Measurements from ENCODE around the gene IFITM1. TPM values are rescaled to one million over a fixed set of nuclear protein-coding genes. Genes with fewer than 3 reads are reported as not detected.

The IFITM1 gene
- total and polyA plus RNA-seq, 9 of the 15 experiments (the other 6 are each of a cell fraction or from before 2014, with no cell fraction given) = 691 to 5,579 (median 974) TPM

DNA sequence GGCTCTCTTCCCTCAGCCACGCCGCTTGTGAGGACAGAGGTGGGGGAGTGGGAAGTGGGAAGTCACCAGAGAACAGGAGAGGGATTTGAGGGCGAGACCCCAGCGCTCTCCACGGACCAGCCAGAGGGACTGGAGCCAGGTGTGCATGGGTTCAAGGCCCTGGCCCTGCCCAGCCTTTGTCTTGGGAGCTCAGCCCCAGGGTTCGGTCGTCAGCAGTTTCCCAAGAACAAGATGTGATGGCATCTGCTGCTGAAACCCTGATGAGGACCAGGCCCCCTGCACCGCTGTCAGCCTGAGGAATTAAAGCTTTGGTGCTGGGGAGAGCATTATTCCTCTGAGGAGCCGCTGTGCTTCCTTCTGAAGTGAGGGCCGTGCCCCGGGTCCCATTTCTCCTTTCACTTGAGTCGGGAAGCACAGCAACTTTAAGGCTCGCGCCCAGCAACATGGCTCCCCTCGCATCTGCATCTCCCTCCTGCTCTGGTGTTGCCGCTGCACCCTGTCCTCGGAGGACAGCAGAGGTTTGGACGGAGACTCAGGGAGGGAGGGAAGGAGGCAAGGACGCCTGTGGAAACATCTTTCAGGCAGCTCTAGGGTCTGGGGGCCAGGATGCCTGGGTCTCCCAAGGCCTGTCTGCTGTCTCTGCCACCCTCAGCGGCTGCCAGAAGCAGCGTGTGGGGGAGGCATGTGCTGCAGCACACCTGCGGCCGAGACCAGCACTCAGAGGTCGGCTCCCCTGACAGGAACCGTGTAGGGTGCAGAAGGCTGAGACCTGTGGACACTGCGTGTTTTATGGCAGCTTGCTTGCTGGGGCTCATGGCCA is 18.3 kb upstream of the IFITM1 start:
- Histone ChIP-seq H3K27ac (ENCODE audit: extremely low read depth, low read depth, low read length) (no peak overlapping the region), H3K9ac (ENCODE audit: insufficient read depth in 1 of 2, low read depth in 2 of 2, low read length in 2 of 2) (peak overlapping the region in 1 of 2 experiments; percentile 81; a peak in 2 of 4 replicates), H4K20me1 (replicated peaks; ENCODE audit: control insufficient read depth, insufficient read depth, low read length) (no peaks in the 10 kb centered on the region), H3K9me3 (replicated peaks; ENCODE audit: control insufficient read depth, insufficient read depth, low read depth, low read length) (no peaks in the 10 kb centered on the region), H3K4me3 (no peak overlapping the region), H3K27me3 (ENCODE audit: control insufficient read depth in 2 of 2, insufficient read depth in 2 of 2, low read length in 2 of 2) (no peaks in the 10 kb centered on the region), H3K4me1 (replicated peaks in 1 of 2; ENCODE audit: control insufficient read depth in 2 of 2, insufficient read depth in 2 of 2, low read length in 2 of 2) (peaks cover 19 to 93% of the 10 kb centered on the region in 2 experiments), H3K36me3 (ENCODE audit: control insufficient read depth, insufficient read depth, low read length) (peaks cover 50% of the 10 kb centered on the region; the same call in 2 of the 3 replicates), H3K4me2 (ENCODE audit: insufficient read depth, low read length) (no peak overlapping the region), H3K9me1 (ENCODE audit: control insufficient read depth, insufficient read depth, low read length) (no peaks in the 10 kb centered on the region), H2AFZ (ENCODE audit: low read depth, low read length) (no peak overlapping the region), H3K79me2 (ENCODE audit: control insufficient read depth, insufficient read depth, low read length) (0 out of 3 replicates have a peak, but pooled peaks cover 5% of the 10 kb centered on the region)
- no peak for ATAC-seq
- no peak for DNase-seq (ENCODE audit: extremely low read depth in 1 of 4, low spot score in 3 of 4)
- intact Hi-C loops (cut with micrococcal nuclease) = no loop called here
- WGBS (ENCODE audit: insufficient coverage, low coverage, missing lambda C conversion rate) = 73% methylated on average over 22 of the region's 26 CpGs
- no peak for FAIRE-seq
- in situ Hi-C loops (cut with MboI) = no loop called here
- ChIA-PET CTCF (ENCODE audit: low intra/inter-chr PET ratio) (no interaction called here), POLR2A (interaction anchor here (0.7 to 1.0 kb wide), 2 partner anchors 9 to 80 kb away, joined by 3 read pairs; no protein-coding TSS in a partner anchor)
- TSS peak; percentile 27 for BruUV-seq (replicated peaks)
- no peak for TF ChIP-seq HDAC2 (IDR thresholded peaks at IDR 0.05)
- no peak for TF ChIP-seq PRMT5 (CRISPR knock-in tag; IDR thresholded peaks at IDR 0.05)
- TF ChIP-seq, protein P1, sequence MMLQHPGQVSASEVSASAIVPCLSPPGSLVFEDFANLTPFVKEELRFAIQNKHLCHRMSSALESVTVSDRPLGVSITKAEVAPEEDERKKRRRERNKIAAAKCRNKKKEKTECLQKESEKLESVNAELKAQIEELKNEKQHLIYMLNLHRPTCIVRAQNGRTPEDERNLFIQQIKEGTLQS (IDR thresholded peaks at IDR 0.05) = no peak
- TF ChIP-seq, protein P1 (CRISPR knock-in tag; conservative IDR thresholded peaks at IDR 0.05) = no peak
- TF ChIP-seq XRCC3 (IDR thresholded peaks at IDR 0.05) = no peak
- no peak for TF ChIP-seq ZNF644 (tag; IDR thresholded peaks at IDR 0.05; ENCODE audit: low read depth)
- no peak for TF ChIP-seq ZNF175 (CRISPR knock-in tag; IDR thresholded peaks at IDR 0.05; ENCODE audit: low read depth)
- TF ChIP-seq, protein P2, sequence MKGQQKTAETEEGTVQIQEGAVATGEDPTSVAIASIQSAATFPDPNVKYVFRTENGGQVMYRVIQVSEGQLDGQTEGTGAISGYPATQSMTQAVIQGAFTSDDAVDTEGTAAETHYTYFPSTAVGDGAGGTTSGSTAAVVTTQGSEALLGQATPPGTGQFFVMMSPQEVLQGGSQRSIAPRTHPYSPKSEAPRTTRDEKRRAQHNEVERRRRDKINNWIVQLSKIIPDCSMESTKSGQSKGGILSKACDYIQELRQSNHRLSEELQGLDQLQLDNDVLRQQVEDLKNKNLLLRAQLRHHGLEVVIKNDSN (CRISPR knock-in tag; IDR thresholded peaks at IDR 0.05) = no peak
- no peak for TF ChIP-seq NFIC (IDR thresholded peaks at IDR 0.05)
- TF ChIP-seq, protein P3, sequence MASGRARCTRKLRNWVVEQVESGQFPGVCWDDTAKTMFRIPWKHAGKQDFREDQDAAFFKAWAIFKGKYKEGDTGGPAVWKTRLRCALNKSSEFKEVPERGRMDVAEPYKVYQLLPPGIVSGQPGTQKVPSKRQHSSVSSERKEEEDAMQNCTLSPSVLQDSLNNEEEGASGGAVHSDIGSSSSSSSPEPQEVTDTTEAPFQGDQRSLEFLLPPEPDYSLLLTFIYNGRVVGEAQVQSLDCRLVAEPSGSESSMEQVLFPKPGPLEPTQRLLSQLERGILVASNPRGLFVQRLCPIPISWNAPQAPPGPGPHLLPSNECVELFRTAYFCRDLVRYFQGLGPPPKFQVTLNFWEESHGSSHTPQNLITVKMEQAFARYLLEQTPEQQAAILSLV (tag; IDR thresholded peaks at IDR 0.05) = no peak
- no peak for TF ChIP-seq ZNF24 (IDR thresholded peaks at IDR 0.05)
- TF ChIP-seq ELF4 (CRISPR knock-in tag; IDR thresholded peaks at IDR 0.05) = no peak

All from K562 (cell line).